HCT116 (cell line): ENCODE results near the gene CPNE5. TPM values are rescaled to one million over a fixed set of nuclear protein-coding genes. Genes with fewer than 3 reads are reported as not detected.

Source experiments
- ATAC-seq: fragments of 200-7000 bp; cut with Tn5 transposase; 2 replicates; pipeline ENCODE4 v1.9.1; 2020; ENCODE audit warnings: mild to moderate bottlenecking, moderate library complexity
- BruUV-seq: library from RNA; stranded (reverse); fragments of 400-500 nt; replicated peaks from 2 replicates; lab custom pipeline; 2021; lab: Mats Ljungman, UMichigan
- CTCF ChIA-PET: fragments of 300-600 bp; sonication (Branson Sonifier 250); formaldehyde crosslinking; loops from one replicate; lab custom pipeline; 2021; ENCODE audit warnings: antibody characterized with exemption; lab: Charles Lee
- POLR2A ChIA-PET: fragments of 300-600, 350-600 bp; sonication (Branson Sonifier 250); formaldehyde crosslinking; loops from one replicate; lab custom pipeline; 2021; ENCODE audit warnings: antibody characterized with exemption; lab: Charles Lee
- RAD21 ChIA-PET, 2 experiments: fragments of 300-600 bp; sonication (Branson Sonifier 250); formaldehyde crosslinking; loops; one replicate each; lab custom pipeline; 2023; ENCODE audit warnings: low total read pairs in 2 of 2; ENCODE audit not compliant: uncharacterized antibody in 2 of 2, unreplicated experiment in 2 of 2, low non-redundant PET in 1 of 2; lab: Charles Lee
- DNase-seq: peaks from one replicate; pipeline ENCODE4 v3.0.0-alpha.2; 2010; ENCODE audit warnings: low read depth, low spot score
- H2AFZ ChIP-seq: fragments of 200-600 bp; shearing (Covaris generic), sonication (generic); 2 replicates; pipeline ENCODE4 v1.6.1; 2017; ENCODE audit warnings: low read depth, mixed run types, mixed read lengths, antibody characterized with exemption, low read length; ENCODE audit not compliant: poor library complexity, severe bottlenecking
- H3K27ac ChIP-seq: 2 replicates; pipeline ENCODE4 v1.5.1; 2012; ENCODE audit warnings: low read depth, low read length
- H3K27me3 ChIP-seq: fragments of 200-600 bp; sonication (generic); 2 replicates; pipeline ENCODE4 v1.6.1; 2016; ENCODE audit warnings: mixed run types, low read length, mixed read lengths; ENCODE audit not compliant: insufficient read depth
- H3K36me3 ChIP-seq, 2 experiments: fragments of 200-500 bp in 1 of 2; fragments of 200-600 bp in 1 of 2; sonication (Bioruptor generic) in 1 of 2; sonication (generic) in 1 of 2; 2 replicates each; pipeline versions ENCODE4 v1.5.1 to v1.6.1; 2014 to 2016; ENCODE audit warnings: low read length in 2 of 2, inconsistent platforms in 1 of 2, mixed read lengths in 1 of 2, mixed run types in 1 of 2; ENCODE audit not compliant: insufficient read depth in 2 of 2, control insufficient read depth in 1 of 2
- H3K4me1 ChIP-seq, 2 experiments: fragments of 200-600 bp in 1 of 2; sonication (generic) in 1 of 2; 2 replicates each; pipeline versions ENCODE4 v1.5.1 to v1.6.1; 2012 to 2017; ENCODE audit warnings: low read length in 2 of 2, inconsistent platforms in 1 of 2, mild to moderate bottlenecking in 1 of 2, mixed read lengths in 1 of 2, mixed run types in 1 of 2, moderate library complexity in 1 of 2; ENCODE audit not compliant: insufficient read depth in 2 of 2, control insufficient read depth in 1 of 2
- H3K4me2 ChIP-seq: fragments of 200-600 bp; sonication (generic); 2 replicates; pipeline ENCODE4 v1.6.1; 2017; ENCODE audit warnings: mixed run types, low read length, mixed read lengths
- H3K4me3 ChIP-seq, 2 experiments: fragments of 200-600 bp in 1 of 2; sonication (generic) in 1 of 2; replicated peaks in 1 of 2; 2 replicates each; pipeline ENCODE4 v1.5.1; 2011 to 2016; ENCODE audit warnings: low read length in 2 of 2, control low read depth in 1 of 2, low read depth in 1 of 2, mild to moderate bottlenecking in 1 of 2, mixed read lengths in 1 of 2, mixed run types in 1 of 2
- H3K79me2 ChIP-seq: fragments of 200-600 bp; sonication (generic); 2 replicates; pipeline ENCODE4 v1.6.1; 2017; ENCODE audit warnings: mild to moderate bottlenecking, mixed run types, low read length, moderate library complexity, mixed read lengths; ENCODE audit not compliant: insufficient read depth
- H3K9ac ChIP-seq: fragments of 200-600 bp; sonication (generic); 2 replicates; pipeline ENCODE4 v1.6.1; 2016; ENCODE audit warnings: low read length, mixed read lengths
- H3K9me2 ChIP-seq: fragments of 200-600 bp; sonication (generic), shearing (Covaris generic); 2 replicates; pipeline ENCODE4 v1.6.1; 2017; ENCODE audit warnings: mixed run types, mild to moderate bottlenecking, moderate library complexity; ENCODE audit not compliant: insufficient read depth
- H3K9me3 ChIP-seq, 2 experiments: fragments of 200-500 bp in 1 of 2; fragments of 200-600 bp in 1 of 2; sonication (Bioruptor generic) in 1 of 2; sonication (generic) in 1 of 2; 2 replicates each; pipeline ENCODE4 v1.6.1; 2014 to 2017; ENCODE audit warnings: low read length in 2 of 2, mixed read lengths in 2 of 2, inconsistent platforms in 1 of 2, low read depth in 1 of 2, mild to moderate bottlenecking in 1 of 2, mixed run types in 1 of 2, moderate library complexity in 1 of 2; ENCODE audit not compliant: control insufficient read depth in 1 of 2, insufficient read depth in 1 of 2
- H4K20me1 ChIP-seq: fragments of 200-600 bp; sonication (generic), shearing (Covaris generic); 2 replicates; pipeline ENCODE4 v1.6.1; 2017; ENCODE audit warnings: mixed run types, mild to moderate bottlenecking, moderate library complexity; ENCODE audit not compliant: insufficient read depth
- CBX3 ChIP-seq: IDR thresholded peaks from 2 replicates; pipeline ENCODE4 v1.6.1; 2012; ENCODE audit warnings: low read depth
- CEBPB ChIP-seq: IDR thresholded peaks from 2 replicates; pipeline ENCODE4 v1.6.1; 2012; ENCODE audit warnings: low read depth
- EZH2 ChIP-seq: fragments of 200-600 bp; sonication (generic); IDR thresholded peaks from 2 replicates; pipeline ENCODE4 v1.6.1; 2017; ENCODE audit warnings: antibody characterized with exemption, mixed run types
- EZH2phosphoT487 ChIP-seq: fragments of 200-600 bp; IDR thresholded peaks from 2 replicates; pipeline ENCODE4 v1.6.1; 2018; ENCODE audit warnings: antibody characterized with exemption, borderline replicate concordance
- FOSL1 ChIP-seq: IDR thresholded peaks from 2 replicates; pipeline ENCODE4 v1.6.1; 2012; ENCODE audit warnings: low read depth
- POLR2A ChIP-seq: IDR thresholded peaks from 2 replicates; pipeline ENCODE4 v1.7.0; 2011; ENCODE audit warnings: borderline replicate concordance; ENCODE audit not compliant: insufficient read depth, insufficient read length; ENCODE audit errors: extremely low read depth
- POLR2AphosphoS5 ChIP-seq: IDR thresholded peaks from 2 replicates; pipeline ENCODE4 v1.6.1; 2011; ENCODE audit warnings: mild to moderate bottlenecking, low read depth, low read length, moderate library complexity
- SIN3A ChIP-seq: IDR thresholded peaks from 2 replicates; pipeline ENCODE4 v1.6.1; 2012; ENCODE audit warnings: low read depth
- SP1 ChIP-seq: IDR thresholded peaks from 2 replicates; pipeline ENCODE4 v1.6.1; 2012; ENCODE audit warnings: low read depth
- YY1 ChIP-seq: IDR thresholded peaks from 2 replicates; pipeline ENCODE4 v1.6.1; 2011; ENCODE audit warnings: low read length, low read depth, moderate library complexity, mild to moderate bottlenecking; ENCODE audit not compliant: insufficient replicate concordance; ENCODE audit errors: extremely low read depth
- ZFX ChIP-seq: fragments of 450-650 bp; IDR thresholded peaks from 2 replicates; pipeline ENCODE4 v1.6.1; 2017
- intact Hi-C: fragments of 100-400 bp; cut with micrococcal nuclease; formaldehyde crosslinking; loops from 2 replicates; pipeline ENCODE4 v1.10.0; 2022
- total RNA-seq: library from RNA; stranded (reverse); gene quantifications from one replicate; pipeline ENCODE4 v1.2.1, GENCODE V29; 2021; ENCODE audit not compliant: unreplicated experiment
- TF ChIP-seq, protein P1 (sequence below): IDR thresholded peaks from 2 replicates; pipeline ENCODE4 v1.6.1; 2012
- TF ChIP-seq, protein P2 (sequence below): IDR thresholded peaks from 2 replicates; pipeline ENCODE4 v1.6.1; 2012; ENCODE audit warnings: low read depth
- TF ChIP-seq, protein P3 (sequence below): IDR thresholded peaks from 2 replicates; pipeline ENCODE4 v1.6.1; 2011; ENCODE audit warnings: mild to moderate bottlenecking, low read length, moderate library complexity; ENCODE audit not compliant: insufficient replicate concordance; ENCODE audit errors: extremely low read depth
- TF ChIP-seq, protein P4 (sequence below): IDR thresholded peaks from 2 replicates; pipeline ENCODE4 v1.6.1; 2012

CPNE5 gene
- total RNA-seq, 1 experiment from 2014 or later: not detected

DNA sequence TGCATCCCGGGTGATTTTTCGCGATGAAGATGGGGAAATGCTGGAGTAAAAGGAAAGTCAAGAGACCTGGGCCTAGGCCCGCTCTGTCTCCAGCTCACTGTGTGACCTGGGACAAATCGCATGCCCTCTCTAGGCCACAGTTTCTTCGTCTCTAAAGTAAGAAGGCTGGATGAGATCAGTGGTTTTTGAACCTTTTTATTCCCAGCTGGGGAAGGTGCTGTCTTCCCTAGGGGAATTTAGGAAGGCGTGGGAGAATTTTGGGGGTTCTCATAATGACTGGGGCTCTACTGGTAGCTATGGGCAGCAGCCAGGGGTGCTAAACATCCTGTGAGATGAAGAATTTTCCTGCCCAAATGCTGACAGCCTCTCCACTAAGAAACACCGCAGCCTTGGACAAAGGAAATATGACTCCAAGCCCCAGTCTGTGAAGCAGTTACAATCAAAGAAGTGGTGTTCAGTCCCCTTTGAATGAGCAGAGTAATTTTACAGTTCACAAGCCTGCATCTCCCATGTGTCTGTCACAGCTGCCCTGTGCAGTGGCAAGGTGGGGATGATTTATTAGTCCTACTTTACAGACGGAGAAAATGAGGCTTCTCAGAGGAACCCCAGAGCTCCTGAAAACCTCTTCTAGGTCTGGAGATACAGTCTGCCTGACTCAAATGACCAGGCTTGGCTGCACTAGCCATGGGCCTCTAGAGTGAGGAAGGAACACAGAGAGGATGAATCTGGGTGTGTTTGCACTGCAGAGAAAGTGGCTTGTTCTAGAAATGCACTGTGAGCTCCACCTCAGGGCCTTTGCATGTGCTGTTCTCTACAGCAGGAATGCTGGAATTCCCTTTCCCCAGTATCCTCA is 84.4 kb downstream of the CPNE5 start (continued):
- TF ChIP-seq, protein P1, sequence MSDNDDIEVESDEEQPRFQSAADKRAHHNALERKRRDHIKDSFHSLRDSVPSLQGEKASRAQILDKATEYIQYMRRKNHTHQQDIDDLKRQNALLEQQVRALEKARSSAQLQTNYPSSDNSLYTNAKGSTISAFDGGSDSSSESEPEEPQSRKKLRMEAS: no peak

DNA sequence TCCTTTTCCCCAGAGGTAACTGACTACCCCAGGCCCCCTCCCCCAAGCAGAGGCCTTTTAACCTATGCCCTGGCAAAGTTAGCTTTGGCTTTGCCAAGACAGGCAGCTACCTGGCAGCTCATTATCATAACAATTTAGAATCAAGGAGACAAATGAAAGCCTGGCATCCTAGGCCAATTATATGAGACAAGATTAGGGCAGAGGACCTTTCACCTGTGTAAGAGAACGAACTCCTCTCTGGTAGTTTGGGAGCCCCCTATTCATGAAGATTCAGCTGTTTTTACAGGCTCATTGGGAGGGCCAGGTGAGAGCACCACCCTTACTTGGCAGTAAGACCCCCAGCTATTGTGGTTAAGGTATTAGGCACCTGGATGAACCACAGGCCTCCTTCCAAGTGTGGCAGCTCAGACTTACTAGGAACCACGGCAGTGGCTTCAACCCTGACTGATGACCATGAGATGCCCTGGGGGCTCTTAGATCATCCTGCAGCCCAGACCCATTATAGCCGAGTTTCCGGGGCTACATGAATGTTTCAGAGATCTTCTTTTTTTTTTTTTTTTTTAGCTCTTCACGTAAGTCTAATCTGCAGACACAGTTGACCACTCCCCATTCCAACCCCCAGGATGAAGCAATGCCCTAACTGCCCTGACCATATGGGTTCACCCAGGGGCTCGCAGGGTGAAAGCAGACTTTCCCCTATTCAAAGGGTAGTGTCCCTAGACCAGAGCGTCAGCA is 85.4 kb downstream of the CPNE5 start:
- BruUV-seq: no TSS peak
- RAD21 ChIA-PET: no interaction called here
- Histone ChIP-seq H3K4me3 (no peak overlapping the region), H3K36me3 (no peaks in the 10 kb centered on the region), H3K9me2 (no peaks in the 10 kb centered on the region), H3K9me3 (peaks cover 0 to 2% of the 10 kb centered on the region in 2 experiments; a peak in 2 of 4 replicates), H3K79me2 (no peaks in the 10 kb centered on the region), H3K4me2 (no peak overlapping the region), H3K9ac (no peak overlapping the region), H3K27ac (no peak overlapping the region), H3K4me1 (peaks cover 7 to 34% of the 10 kb centered on the region in 2 experiments; a peak in 3 of 4 replicates), H3K27me3 (no peaks in the 10 kb centered on the region), H2AFZ (no peak overlapping the region), H4K20me1 (no peaks in the 10 kb centered on the region)
- TF ChIP-seq CEBPB (no peak), FOSL1 (no peak), ZFX (no peak), CBX3 (no peak), SIN3A (no peak), YY1 (no peak), EZH2 (no peak), EZH2phosphoT487 (no peak), POLR2AphosphoS5 (no peak), SP1 (no peak), POLR2A (no peak)
- TF ChIP-seq, protein P2, sequence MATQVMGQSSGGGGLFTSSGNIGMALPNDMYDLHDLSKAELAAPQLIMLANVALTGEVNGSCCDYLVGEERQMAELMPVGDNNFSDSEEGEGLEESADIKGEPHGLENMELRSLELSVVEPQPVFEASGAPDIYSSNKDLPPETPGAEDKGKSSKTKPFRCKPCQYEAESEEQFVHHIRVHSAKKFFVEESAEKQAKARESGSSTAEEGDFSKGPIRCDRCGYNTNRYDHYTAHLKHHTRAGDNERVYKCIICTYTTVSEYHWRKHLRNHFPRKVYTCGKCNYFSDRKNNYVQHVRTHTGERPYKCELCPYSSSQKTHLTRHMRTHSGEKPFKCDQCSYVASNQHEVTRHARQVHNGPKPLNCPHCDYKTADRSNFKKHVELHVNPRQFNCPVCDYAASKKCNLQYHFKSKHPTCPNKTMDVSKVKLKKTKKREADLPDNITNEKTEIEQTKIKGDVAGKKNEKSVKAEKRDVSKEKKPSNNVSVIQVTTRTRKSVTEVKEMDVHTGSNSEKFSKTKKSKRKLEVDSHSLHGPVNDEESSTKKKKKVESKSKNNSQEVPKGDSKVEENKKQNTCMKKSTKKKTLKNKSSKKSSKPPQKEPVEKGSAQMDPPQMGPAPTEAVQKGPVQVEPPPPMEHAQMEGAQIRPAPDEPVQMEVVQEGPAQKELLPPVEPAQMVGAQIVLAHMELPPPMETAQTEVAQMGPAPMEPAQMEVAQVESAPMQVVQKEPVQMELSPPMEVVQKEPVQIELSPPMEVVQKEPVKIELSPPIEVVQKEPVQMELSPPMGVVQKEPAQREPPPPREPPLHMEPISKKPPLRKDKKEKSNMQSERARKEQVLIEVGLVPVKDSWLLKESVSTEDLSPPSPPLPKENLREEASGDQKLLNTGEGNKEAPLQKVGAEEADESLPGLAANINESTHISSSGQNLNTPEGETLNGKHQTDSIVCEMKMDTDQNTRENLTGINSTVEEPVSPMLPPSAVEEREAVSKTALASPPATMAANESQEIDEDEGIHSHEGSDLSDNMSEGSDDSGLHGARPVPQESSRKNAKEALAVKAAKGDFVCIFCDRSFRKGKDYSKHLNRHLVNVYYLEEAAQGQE: no peak
- TF ChIP-seq, protein P3, sequence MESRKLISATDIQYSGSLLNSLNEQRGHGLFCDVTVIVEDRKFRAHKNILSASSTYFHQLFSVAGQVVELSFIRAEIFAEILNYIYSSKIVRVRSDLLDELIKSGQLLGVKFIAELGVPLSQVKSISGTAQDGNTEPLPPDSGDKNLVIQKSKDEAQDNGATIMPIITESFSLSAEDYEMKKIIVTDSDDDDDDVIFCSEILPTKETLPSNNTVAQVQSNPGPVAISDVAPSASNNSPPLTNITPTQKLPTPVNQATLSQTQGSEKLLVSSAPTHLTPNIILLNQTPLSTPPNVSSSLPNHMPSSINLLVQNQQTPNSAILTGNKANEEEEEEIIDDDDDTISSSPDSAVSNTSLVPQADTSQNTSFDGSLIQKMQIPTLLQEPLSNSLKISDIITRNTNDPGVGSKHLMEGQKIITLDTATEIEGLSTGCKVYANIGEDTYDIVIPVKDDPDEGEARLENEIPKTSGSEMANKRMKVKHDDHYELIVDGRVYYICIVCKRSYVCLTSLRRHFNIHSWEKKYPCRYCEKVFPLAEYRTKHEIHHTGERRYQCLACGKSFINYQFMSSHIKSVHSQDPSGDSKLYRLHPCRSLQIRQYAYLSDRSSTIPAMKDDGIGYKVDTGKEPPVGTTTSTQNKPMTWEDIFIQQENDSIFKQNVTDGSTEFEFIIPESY: no peak
- TF ChIP-seq, protein P1: no peak
- TF ChIP-seq, protein P4, sequence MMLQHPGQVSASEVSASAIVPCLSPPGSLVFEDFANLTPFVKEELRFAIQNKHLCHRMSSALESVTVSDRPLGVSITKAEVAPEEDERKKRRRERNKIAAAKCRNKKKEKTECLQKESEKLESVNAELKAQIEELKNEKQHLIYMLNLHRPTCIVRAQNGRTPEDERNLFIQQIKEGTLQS: no peak
- ATAC-seq (no peak), DNase-seq (no peak)
- CTCF ChIA-PET: interaction anchor here (2.1 kb wide), 1 partner anchor 11 kb away, joined by 9 read pairs; no protein-coding TSS in a partner anchor
- POLR2A ChIA-PET: no interaction called here
- intact Hi-C loops: no loop called here
